BLaER1 treated with 17β-estradiol and CSF1 and Interleukin-3, amounts not matched to agents 10 nM and 100 nM (cell line): ENCODE results near the gene GNAS-AS1.

ENCODE experiments used
- H3K27ac ChIP-seq, 11 experiments: shearing (Covaris generic); formaldehyde crosslinking; 2 replicates each; pipeline ENCODE4 v1.8.1; 2022
- H3K27me3 ChIP-seq, 11 experiments: shearing (Covaris generic); formaldehyde crosslinking; 2 replicates each; pipeline ENCODE4 v1.8.1; 2022
- H3K36me3 ChIP-seq, 11 experiments: shearing (Covaris generic); formaldehyde crosslinking; 2 replicates each; pipeline ENCODE4 v1.8.1; 2022
- H3K4me1 ChIP-seq, 10 experiments: shearing (Covaris generic); formaldehyde crosslinking; 2 replicates each; pipeline ENCODE4 v1.8.1; 2022
- H3K4me2 ChIP-seq, 11 experiments: shearing (Covaris generic); formaldehyde crosslinking; 2 replicates each; pipeline ENCODE4 v1.8.1; 2022
- H3K4me3 ChIP-seq, 10 experiments: shearing (Covaris generic); formaldehyde crosslinking; 2 replicates each; pipeline ENCODE4 v1.8.1; 2022
- H3K9ac ChIP-seq, 11 experiments: shearing (Covaris generic); formaldehyde crosslinking; 2 replicates each; pipeline ENCODE4 v1.8.1; 2022
- H3K9me3 ChIP-seq, 11 experiments: shearing (Covaris generic); formaldehyde crosslinking; replicated peaks in 1 of 11; 2 replicates each; pipeline ENCODE4 v1.8.1; 2022
- H4K20me1 ChIP-seq, 11 experiments: shearing (Covaris generic); formaldehyde crosslinking; 2 replicates each; pipeline ENCODE4 v1.8.1; 2022
- Cebpa-rat ChIP-seq, 11 experiments: shearing (Covaris generic); IDR thresholded peaks; 2 replicates each; pipeline ENCODE4 v1.8.1; 2022

GNAS-AS1 gene

DNA sequence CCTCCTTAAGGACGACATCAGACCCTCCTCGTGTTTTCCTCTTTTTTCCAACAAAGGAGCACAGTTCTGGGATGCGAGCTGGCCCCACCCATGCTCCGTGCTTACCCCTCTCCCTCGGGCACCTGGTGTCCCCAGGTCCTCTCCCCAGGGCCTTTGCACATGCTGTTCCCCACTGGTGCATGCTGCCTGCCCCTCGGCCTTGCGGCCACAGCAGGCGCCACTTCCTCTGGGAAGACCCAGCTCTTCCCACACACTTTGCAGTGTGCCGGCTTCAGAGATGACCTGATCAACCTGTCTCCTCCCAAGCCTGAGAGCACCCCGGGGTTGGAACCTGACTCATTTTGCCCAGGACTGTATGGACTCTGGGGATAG lies 39.8 kb downstream of the GNAS-AS1 start:
- no peak for TF ChIP-seq Cebpa-rat (IDR thresholded peaks at IDR 0.05)
- Histone ChIP-seq H3K4me2 (peak overlapping the region; percentile 64 to 89 (median 78)), H3K4me1 (peaks cover 13 to 45% (median 32%) of the 10 kb centered on the region in 10 experiments), H3K27me3 (peaks cover 0 to 28% (median 0%) of the 10 kb centered on the region in 11 experiments; a peak in 7 of 22 replicates), H4K20me1 (peaks cover 0 to 14% (median 0%) of the 10 kb centered on the region in 11 experiments; a peak in 3 of 22 replicates), H3K4me3 (peak overlapping the region in 1 of 10 experiments; percentile 40; a peak in 1 of 20 replicates), H3K9me3 (no peaks in the 10 kb centered on the region), H3K27ac (peak overlapping the region in 1 of 11 experiments; percentile 25; a peak in 2 of 22 replicates), H3K36me3 (no peaks in the 10 kb centered on the region), H3K9ac (0 out of 22 replicates have a peak overlapping the region, but pooled peaks of 2 of the 11 experiments have one; percentile 11 to 47)

DNA sequence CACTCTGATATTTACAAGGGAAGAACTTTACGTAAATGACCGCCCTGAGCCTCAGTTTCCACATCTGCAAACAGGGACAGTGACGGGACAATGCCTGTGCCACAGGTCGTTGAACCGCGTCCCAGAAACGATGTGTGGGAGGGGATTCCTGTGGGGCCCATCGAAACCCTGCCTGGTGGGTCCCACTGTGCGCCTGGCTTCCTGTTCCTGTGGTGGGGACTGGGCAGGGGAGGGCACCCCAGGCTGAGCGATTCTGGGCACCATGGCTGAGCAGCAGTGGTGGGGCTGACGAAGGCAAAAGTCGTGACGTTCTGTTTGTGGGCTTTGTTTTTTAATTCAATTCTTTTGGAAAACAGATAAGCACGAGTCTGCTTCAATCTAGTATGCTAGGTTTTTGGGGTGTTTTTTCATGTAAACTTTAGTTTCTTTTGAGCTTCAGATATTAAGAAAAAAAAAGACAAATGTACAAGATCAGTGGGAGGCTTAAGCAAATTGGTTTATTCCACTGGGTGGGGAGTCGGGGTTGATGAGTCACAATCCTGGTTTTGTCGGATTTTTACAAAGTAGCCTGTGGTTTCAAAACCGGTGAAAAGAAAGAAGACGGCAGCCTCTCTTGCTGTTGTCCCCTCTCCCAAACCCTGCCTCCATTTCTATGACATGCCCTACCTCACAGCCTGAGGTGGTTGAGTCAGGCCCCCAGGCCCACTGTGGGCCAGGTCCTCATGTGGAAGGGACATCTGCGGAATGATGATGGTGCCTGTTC lies 40.4 kb downstream of the GNAS-AS1 start:
- H3K4me3 ChIP-seq, result peak overlapping the region in 1 of 10 experiments; percentile 40; a peak in 2 of 20 replicates
- peaks cover 0 to 16% (median 0%) of the 10 kb centered on the region in 11 experiments; a peak in 3 of 22 replicates for H4K20me1 ChIP-seq
- H3K9ac ChIP-seq, result peak overlapping the region in 2 of 11 experiments; percentile 11 to 47; a peak in 3 of 22 replicates
- peak overlapping the region; percentile 64 to 89 (median 78) for H3K4me2 ChIP-seq
- H3K4me1 ChIP-seq, result peaks cover 13 to 40% (median 26%) of the 10 kb centered on the region in 10 experiments
- no peaks in the 10 kb centered on the region for H3K9me3 ChIP-seq
- peaks cover 0 to 32% (median 0%) of the 10 kb centered on the region in 11 experiments; a peak in 7 of 22 replicates for H3K27me3 ChIP-seq
- H3K27ac ChIP-seq, result peak overlapping the region in 2 of 11 experiments; percentile 22 to 25; a peak in 3 of 22 replicates
- H3K36me3 ChIP-seq, result no peaks in the 10 kb centered on the region
- no peak for TF ChIP-seq Cebpa-rat (IDR thresholded peaks at IDR 0.05)

GRCh38 chr20:58808271-58809046 lies 42.2 kb downstream of the GNAS-AS1 start:
- Histone ChIP-seq H3K9me3 (no peaks in the 10 kb centered on the region), H3K9ac (no peak overlapping the region), H4K20me1 (peaks cover 0 to 33% (median 0%) of the 10 kb centered on the region in 11 experiments; a peak in 4 of 22 replicates), H3K36me3 (no peaks in the 10 kb centered on the region), H3K27me3 (peaks cover 0 to 37% (median 0%) of the 10 kb centered on the region in 11 experiments; a peak in 7 of 22 replicates), H3K4me1 (peaks cover 13 to 32% (median 20%) of the 10 kb centered on the region in 10 experiments), H3K27ac (no peak overlapping the region), H3K4me3 (no peak overlapping the region), H3K4me2 (no peak overlapping the region)
- TF ChIP-seq Cebpa-rat (IDR thresholded peaks at IDR 0.05), result no peak

DNA sequence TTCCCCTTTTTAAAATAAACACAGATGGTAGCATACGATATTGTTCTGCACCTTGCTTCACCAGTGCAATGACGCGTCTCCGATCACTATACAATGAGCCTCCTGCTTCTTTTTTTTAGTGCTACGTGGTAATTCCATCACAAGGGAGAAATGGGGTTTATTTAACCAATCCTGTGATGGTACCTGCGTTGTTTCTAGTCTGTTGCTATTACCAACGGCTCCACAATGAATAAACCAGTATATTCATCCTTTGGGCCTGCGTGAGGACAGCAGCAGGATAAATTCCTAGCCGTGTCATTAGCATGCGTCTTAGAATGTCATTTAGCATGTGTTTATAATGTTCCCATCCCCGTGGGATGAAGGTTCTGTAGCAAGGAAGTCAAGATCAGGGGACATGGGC lies 42.9 kb downstream of the GNAS-AS1 start:
- H3K9me3 ChIP-seq, result no peaks in the 10 kb centered on the region
- peaks cover 0 to 33% (median 0%) of the 10 kb centered on the region in 11 experiments; a peak in 4 of 22 replicates for H4K20me1 ChIP-seq
- H3K9ac ChIP-seq, result no peak overlapping the region
- H3K4me3 ChIP-seq, result no peak overlapping the region
- no peaks in the 10 kb centered on the region for H3K36me3 ChIP-seq
- H3K27ac ChIP-seq, result no peak overlapping the region
- H3K4me2 ChIP-seq, result no peak overlapping the region
- H3K4me1 ChIP-seq, result peaks cover 13 to 32% (median 20%) of the 10 kb centered on the region in 10 experiments
- TF ChIP-seq Cebpa-rat (IDR thresholded peaks at IDR 0.05), result no peak
- H3K27me3 ChIP-seq, result peaks cover 0 to 35% (median 0%) of the 10 kb centered on the region in 11 experiments; a peak in 7 of 22 replicates

- Histone ChIP-seq H3K4me2 (no peak overlapping the region), H3K4me3 (no peak overlapping the region), H3K9ac (no peak overlapping the region)
Measured at GRCh38 chr20:58803533-58803932, 47.2 kb downstream of the GNAS-AS1 start.

GRCh38 chr20:58802061-58802460 lies 48.6 kb downstream of the GNAS-AS1 start:
- Histone ChIP-seq H3K27me3 (peaks cover 0 to 15% (median 0%) of the 10 kb centered on the region in 11 experiments; a peak in 3 of 22 replicates), H3K9ac (no peak overlapping the region), H3K4me1 (peaks cover 0 to 9% (median 0%) of the 10 kb centered on the region in 10 experiments; a peak in 2 of 20 replicates), H4K20me1 (peaks cover 0 to 40% (median 0%) of the 10 kb centered on the region in 11 experiments; a peak in 4 of 22 replicates), H3K27ac (no peak overlapping the region), H3K36me3 (no peaks in the 10 kb centered on the region), H3K4me2 (no peak overlapping the region), H3K4me3 (no peak overlapping the region), H3K9me3 (no peaks in the 10 kb centered on the region)
- TF ChIP-seq Cebpa-rat (IDR thresholded peaks at IDR 0.05), result no peak

More at GRCh38 chr20:58803533-58803932, 47.2 kb downstream of the GNAS-AS1 start:
- H3K36me3 ChIP-seq, result no peaks in the 10 kb centered on the region
- H3K27ac ChIP-seq, result no peak overlapping the region
- peaks cover 0 to 12% (median 0%) of the 10 kb centered on the region in 11 experiments; a peak in 5 of 22 replicates for H3K27me3 ChIP-seq
- no peaks in the 10 kb centered on the region for H3K9me3 ChIP-seq
- peaks cover 0 to 31% (median 0%) of the 10 kb centered on the region in 11 experiments; a peak in 4 of 22 replicates for H4K20me1 ChIP-seq
- peaks cover 0 to 12% (median 0%) of the 10 kb centered on the region in 10 experiments; a peak in 2 of 20 replicates for H3K4me1 ChIP-seq
- no peak for TF ChIP-seq Cebpa-rat (IDR thresholded peaks at IDR 0.05)

DNA sequence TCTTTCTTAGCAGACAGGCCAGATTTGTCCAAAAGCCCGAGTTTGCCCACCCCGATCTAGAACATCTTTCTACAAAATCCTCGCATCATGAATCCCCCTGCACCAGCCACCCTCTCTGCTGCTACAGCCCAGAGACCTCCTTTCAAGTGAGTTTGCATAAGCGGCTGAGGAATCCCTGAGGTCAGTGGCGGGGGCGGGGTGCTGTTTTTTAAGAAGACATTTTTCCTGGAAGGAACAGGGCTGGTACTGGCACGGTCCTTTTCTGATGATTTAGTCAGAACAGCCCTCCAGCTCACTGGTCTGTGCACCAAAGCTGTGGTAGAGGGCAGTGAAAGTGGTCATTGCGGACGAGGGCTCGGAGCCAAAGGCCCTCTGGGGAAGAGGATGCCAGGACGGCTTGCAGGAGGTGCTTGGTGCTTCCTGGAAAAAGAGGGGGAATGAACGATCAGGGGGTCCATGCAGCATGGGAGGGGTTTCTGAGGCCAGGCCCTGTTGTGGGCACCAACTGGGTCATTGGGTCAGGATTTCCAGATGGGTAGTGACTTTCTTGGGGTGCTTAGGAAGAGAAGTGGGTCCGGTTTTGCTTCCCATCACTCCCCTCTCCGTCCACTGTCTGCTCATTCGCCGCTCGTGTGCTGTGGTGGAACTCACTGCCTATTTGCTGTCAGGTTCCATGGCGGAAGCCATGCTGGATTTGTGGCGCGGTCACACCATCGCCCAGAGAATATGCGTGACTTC lies 50.4 kb downstream of the GNAS-AS1 start:
- Histone ChIP-seq H3K4me2 (no peak overlapping the region), H3K9ac (no peak overlapping the region), H3K4me1 (0 out of 20 replicates have a peak, but pooled peaks cover 0 to 5% (median 0%) of the 10 kb centered on the region in 10 experiments), H3K27ac (no peak overlapping the region), H3K4me3 (no peak overlapping the region), H4K20me1 (peaks cover 0 to 55% (median 0%) of the 10 kb centered on the region in 11 experiments; a peak in 6 of 22 replicates), H3K27me3 (peaks cover 0 to 28% (median 0%) of the 10 kb centered on the region in 11 experiments; a peak in 6 of 22 replicates), H3K9me3 (no peaks in the 10 kb centered on the region), H3K36me3 (no peaks in the 10 kb centered on the region)
- no peak for TF ChIP-seq Cebpa-rat (IDR thresholded peaks at IDR 0.05)
